Omental fat pad (tissue), 4 donors: ENCODE measurements around the gene RNMT. TPM values are rescaled to one million over a fixed set of nuclear protein-coding genes. Genes with fewer than 3 reads are reported as not detected.
A peak's percentile ranks its signal among the peaks of the same experiment; 100 is the strongest.

Source experiments
- ATAC-seq: fragments of 150-250 bp; one replicate; pipeline ENCODE4 v1.9.1; 2016; ENCODE audit warnings: mild to moderate bottlenecking, moderate library complexity; ENCODE audit not compliant: low FRiP score
- DNase-seq: peaks from one replicate; pipeline ENCODE4 v3.0.0-alpha.2; 2019; ENCODE audit warnings: low spot score
- total RNA-seq, 4 donors: library from RNA; depleted of rRNA; stranded (reverse); fragments of >200 nt; gene quantifications; one replicate each; pipeline ENCODE4 v1.1.0, GENCODE V29; 2016
- TF ChIP-seq, protein P1 (sequence below), 3 donors: fragments of 450-650 bp; IDR thresholded peaks; one replicate each; pipeline ENCODE4 v1.5.1; 2016 to 2017; ENCODE audit warnings: antibody characterized with exemption in 3 of 3, mild to moderate bottlenecking in 3 of 3, moderate library complexity in 2 of 3

The RNMT gene
- total RNA-seq, 4 donors from 2014 or later, result 18.5 to 24.0 (median 21.9) TPM

DNA sequence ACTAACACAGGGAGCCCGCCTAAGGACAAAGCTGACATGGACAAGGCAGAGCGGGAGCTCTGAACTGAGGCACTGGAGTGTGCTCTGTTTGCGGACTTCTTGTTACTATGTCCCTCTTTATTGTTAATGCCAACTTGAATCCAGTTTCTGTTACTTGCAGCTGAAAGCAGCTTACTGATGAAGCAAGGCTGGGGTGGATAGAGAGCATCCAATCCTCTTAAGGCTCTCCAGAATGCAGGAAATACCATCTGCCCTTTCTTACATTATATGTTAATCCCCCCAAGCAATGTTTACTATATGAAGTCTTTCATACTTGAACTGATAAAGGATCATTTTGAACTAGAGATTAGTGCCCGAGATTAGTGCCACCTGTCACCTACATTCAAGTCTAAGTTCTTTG lies 9.6 kb upstream of the RNMT start:
- DNase-seq (no peak), ATAC-seq (no peak)
- TF ChIP-seq, protein P1, sequence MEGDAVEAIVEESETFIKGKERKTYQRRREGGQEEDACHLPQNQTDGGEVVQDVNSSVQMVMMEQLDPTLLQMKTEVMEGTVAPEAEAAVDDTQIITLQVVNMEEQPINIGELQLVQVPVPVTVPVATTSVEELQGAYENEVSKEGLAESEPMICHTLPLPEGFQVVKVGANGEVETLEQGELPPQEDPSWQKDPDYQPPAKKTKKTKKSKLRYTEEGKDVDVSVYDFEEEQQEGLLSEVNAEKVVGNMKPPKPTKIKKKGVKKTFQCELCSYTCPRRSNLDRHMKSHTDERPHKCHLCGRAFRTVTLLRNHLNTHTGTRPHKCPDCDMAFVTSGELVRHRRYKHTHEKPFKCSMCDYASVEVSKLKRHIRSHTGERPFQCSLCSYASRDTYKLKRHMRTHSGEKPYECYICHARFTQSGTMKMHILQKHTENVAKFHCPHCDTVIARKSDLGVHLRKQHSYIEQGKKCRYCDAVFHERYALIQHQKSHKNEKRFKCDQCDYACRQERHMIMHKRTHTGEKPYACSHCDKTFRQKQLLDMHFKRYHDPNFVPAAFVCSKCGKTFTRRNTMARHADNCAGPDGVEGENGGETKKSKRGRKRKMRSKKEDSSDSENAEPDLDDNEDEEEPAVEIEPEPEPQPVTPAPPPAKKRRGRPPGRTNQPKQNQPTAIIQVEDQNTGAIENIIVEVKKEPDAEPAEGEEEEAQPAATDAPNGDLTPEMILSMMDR (IDR thresholded peaks at IDR 0.05), result no peak

- ATAC-seq, result no peak
- DNase-seq, result no peak
- TF ChIP-seq, protein P1 (IDR thresholded peaks at IDR 0.05), result no peak
Measured at GRCh38 chr18:13720123-13720522, 6.3 kb upstream of the RNMT start.

GRCh38 chr18:13720847-13721246 lies 5.6 kb upstream of the RNMT start:
- ATAC-seq (no peak), DNase-seq (no peak)
- TF ChIP-seq, protein P1 (IDR thresholded peaks at IDR 0.05), result no peak

DNA sequence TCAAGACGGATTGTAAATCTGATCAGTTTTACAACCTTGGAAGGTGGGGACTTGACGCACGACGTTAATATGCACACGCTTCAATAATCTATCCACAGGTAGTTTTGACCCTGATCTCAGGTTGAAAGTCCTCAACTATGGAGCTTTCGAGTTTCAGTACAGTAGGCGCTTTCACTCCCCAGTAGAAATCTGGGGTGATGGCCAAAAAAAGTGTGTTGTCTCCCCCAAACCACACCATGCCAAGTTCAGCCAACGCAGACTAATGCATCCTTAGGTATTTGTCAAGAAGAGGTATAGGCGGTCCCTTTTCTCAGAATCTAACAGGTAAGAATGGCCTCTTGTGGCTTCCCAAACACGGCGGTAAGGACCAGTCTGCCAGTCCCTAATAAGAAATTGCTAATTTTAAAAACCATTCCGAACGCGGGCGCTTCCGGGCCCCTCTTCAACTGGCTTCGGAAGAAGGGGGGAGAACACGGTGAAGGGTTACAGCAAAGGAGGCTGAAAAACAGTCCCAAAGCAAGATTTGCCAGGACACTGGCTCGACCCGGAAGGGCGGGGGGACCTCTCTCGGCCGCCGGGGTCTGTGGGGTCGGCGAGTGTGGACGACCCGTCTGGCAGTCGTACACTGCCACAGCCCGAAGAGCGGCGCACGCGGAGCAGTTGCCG lies 774 bp upstream of the RNMT start:
- no peak for DNase-seq
- TF ChIP-seq, protein P1 (IDR thresholded peaks at IDR 0.05), result no peak
- ATAC-seq, result no peak

- no peak for DNase-seq
- peak; percentile 67 for ATAC-seq
- TF ChIP-seq, protein P1 (IDR thresholded peaks at IDR 0.05), result no peak
Measured at GRCh38 chr18:13726972-13727331, 479 bp downstream of the RNMT start.

DNA sequence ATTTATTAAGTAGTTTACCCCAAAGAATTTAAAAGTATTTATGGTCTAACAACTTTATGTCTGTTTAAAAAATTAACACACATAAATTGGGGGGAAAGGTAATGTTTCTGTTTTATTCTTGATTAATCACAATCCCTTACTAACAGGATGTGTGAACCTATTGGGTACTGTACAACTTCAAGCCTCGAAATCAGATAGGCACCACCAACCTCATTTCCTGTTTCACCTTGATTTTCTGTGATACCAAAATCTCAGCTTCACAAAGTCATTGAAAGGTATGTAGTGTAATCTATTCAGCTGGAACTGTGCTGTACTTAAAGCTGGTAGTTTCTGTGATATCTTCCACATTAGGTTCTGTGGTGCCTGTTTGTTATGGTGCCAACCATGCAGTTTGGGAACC lies 4.0 kb downstream of the RNMT start:
- DNase-seq (no peak), ATAC-seq (no peak)
- TF ChIP-seq, protein P1 (IDR thresholded peaks at IDR 0.05), result no peak

- TF ChIP-seq, protein P1 (IDR thresholded peaks at IDR 0.05), result no peak
- ATAC-seq (no peak), DNase-seq (no peak)
Measured at GRCh38 chr18:13735681-13736080, 9.2 kb downstream of the RNMT start.
